SK-N-SH (cell line): ENCODE data around the gene KRT81. TPM values are rescaled to one million over a fixed set of nuclear protein-coding genes. Genes with fewer than 3 reads are reported as not detected.

Experiments
- CTCF ChIA-PET: fragments of 300-600, 350-600 bp; formaldehyde crosslinking; extraction: SDS; loops from one replicate; lab custom pipeline; 2021; lab: Yijun Ruan, JAX
- POLR2A ChIA-PET: fragments of 350-600 bp; sonication (Branson Sonifier 250); formaldehyde crosslinking; extraction: SDS; loops from one replicate; lab custom pipeline; 2020; ENCODE audit warnings: antibody characterized with exemption, inconsistent platforms; lab: Yijun Ruan, JAX
- DNase-seq: peaks from one replicate; pipeline ENCODE4 v3.0.0; 2012
- H2AFZ ChIP-seq: fragments of 200-600 bp; sonication (generic); 2 replicates; pipeline ENCODE4 v1.8.1; 2016; ENCODE audit warnings: antibody characterized with exemption, mild to moderate bottlenecking, low read depth
- H3F3A ChIP-seq: fragments of 200-600 bp; sonication (generic); replicated peaks from 2 replicates; pipeline ENCODE3; 2016; ENCODE audit warnings: antibody characterized with exemption, mild to moderate bottlenecking; ENCODE audit not compliant: insufficient read depth
- H3K27ac ChIP-seq, 2 experiments: fragments of 200-500 bp in 1 of 2; fragments of 200-600 bp in 1 of 2; sonication (Bioruptor generic) in 1 of 2; sonication (generic), shearing (Covaris generic) in 1 of 2; 2 replicates each; pipeline versions ENCODE4 v1.5.1 to v1.6.1; 2014 to 2016; ENCODE audit warnings: low read depth in 2 of 2, inconsistent platforms in 1 of 2, low read length in 1 of 2, mild to moderate bottlenecking in 1 of 2, mixed read lengths in 1 of 2
- H3K27me3 ChIP-seq: fragments of 200-600 bp; sonication (generic), shearing (Covaris generic); 2 replicates; pipeline ENCODE4 v1.6.1; 2016; ENCODE audit warnings: mixed run types; ENCODE audit not compliant: insufficient read depth
- H3K36me3 ChIP-seq, 2 experiments: fragments of 200-500 bp in 1 of 2; fragments of 200-600 bp in 1 of 2; sonication (Bioruptor generic) in 1 of 2; sonication (generic) in 1 of 2; replicated peaks in 1 of 2; 2 replicates each; pipeline versions ENCODE3 to v1.5.1; 2014 to 2016; ENCODE audit warnings: low read length in 1 of 2, mild to moderate bottlenecking in 1 of 2; ENCODE audit not compliant: insufficient read depth in 2 of 2, control insufficient read depth in 1 of 2
- H3K4me1 ChIP-seq, 2 experiments: fragments of 200-500 bp in 1 of 2; fragments of 200-600 bp in 1 of 2; sonication (Bioruptor generic) in 1 of 2; sonication (generic), shearing (Covaris generic) in 1 of 2; 2 replicates each; pipeline versions ENCODE4 v1.5.1 to v1.6.1; 2014 to 2016; ENCODE audit warnings: low read depth in 1 of 2, low read length in 1 of 2, mixed run types in 1 of 2; ENCODE audit not compliant: insufficient read depth in 2 of 2, control insufficient read depth in 1 of 2
- H3K4me2 ChIP-seq: fragments of 200-600 bp; sonication (generic), shearing (Covaris generic); 2 replicates; pipeline ENCODE4 v1.6.1; 2017; ENCODE audit warnings: mixed run types
- H3K4me3 ChIP-seq, 2 experiments: fragments of 200-500 bp in 1 of 2; fragments of 200-600 bp in 1 of 2; sonication (Bioruptor generic) in 1 of 2; sonication (generic), shearing (Covaris generic) in 1 of 2; 2 replicates each; pipeline versions ENCODE4 v1.5.1 to v1.8.1; 2014 to 2016; ENCODE audit warnings: low read depth in 2 of 2, inconsistent platforms in 1 of 2, low read length in 1 of 2, mild to moderate bottlenecking in 1 of 2, mixed read lengths in 1 of 2, moderate library complexity in 1 of 2
- H3K79me2 ChIP-seq: fragments of 200-600 bp; sonication (generic); 2 replicates; pipeline ENCODE4 v1.8.1; 2017; ENCODE audit warnings: mild to moderate bottlenecking; ENCODE audit not compliant: insufficient read depth
- H3K9ac ChIP-seq: fragments of 200-600 bp; sonication (generic); 2 replicates; pipeline ENCODE4 v1.6.1; 2017; ENCODE audit warnings: mixed run types
- H3K9me2 ChIP-seq: fragments of 200-600 bp; sonication (generic); 2 replicates; pipeline ENCODE4 v1.6.1; 2017; ENCODE audit warnings: mixed run types
- H3K9me3 ChIP-seq: fragments of 200-600 bp; sonication (generic); 2 replicates; pipeline ENCODE4 v1.6.1; 2017; ENCODE audit warnings: mixed run types, mild to moderate bottlenecking, moderate library complexity
- H4K20me1 ChIP-seq: fragments of 200-600 bp; sonication (generic); 2 replicates; pipeline ENCODE4 v1.6.1; 2017; ENCODE audit warnings: mild to moderate bottlenecking, mixed run types; ENCODE audit not compliant: insufficient read depth
- CTCF ChIP-seq: fragments of 200-600 bp; sonication (generic); IDR thresholded peaks from 2 replicates; pipeline ENCODE4 v1.6.1; 2017; ENCODE audit warnings: antibody characterized with exemption, mild to moderate bottlenecking, moderate library complexity
- EP300 ChIP-seq, 2 experiments: IDR thresholded peaks; 2 replicates each; pipeline versions ENCODE4 v1.4.0 to v1.6.1; 2012; ENCODE audit warnings: borderline replicate concordance in 1 of 2, low read depth in 1 of 2, low read length in 1 of 2
- EZH2phosphoT487 ChIP-seq: fragments of 200-600 bp; sonication (generic); IDR thresholded peaks from 2 replicates; pipeline ENCODE4 v1.6.1; 2017; ENCODE audit warnings: low read depth, mixed run types, mild to moderate bottlenecking, antibody characterized with exemption, moderate library complexity, borderline replicate concordance
- FOXJ3 ChIP-seq: sonication (generic); formaldehyde crosslinking; IDR thresholded peaks from 2 replicates; pipeline ENCODE4 v1.5.1; 2020; ENCODE audit warnings: mild to moderate bottlenecking, missing genetic modification reagents
- GATA2 ChIP-seq: sonication (generic); formaldehyde crosslinking; IDR thresholded peaks from 2 replicates; pipeline ENCODE4 v1.5.0; 2020; ENCODE audit warnings: mild to moderate bottlenecking, missing genetic modification reagents
- JUND ChIP-seq: IDR thresholded peaks from 2 replicates; pipeline ENCODE4 v1.4.0; 2012
- MAX ChIP-seq: IDR thresholded peaks from 2 replicates; pipeline ENCODE4 v1.4.0; 2012; ENCODE audit warnings: low read depth
- MEF2A ChIP-seq: IDR thresholded peaks from 2 replicates; pipeline ENCODE4 v1.4.0; 2012; ENCODE audit warnings: low read depth, borderline replicate concordance
- NRF1 ChIP-seq: IDR thresholded peaks from 2 replicates; pipeline ENCODE4 v1.6.1; 2012; ENCODE audit warnings: low read depth, mild to moderate bottlenecking, low read length
- POLR2AphosphoS5 ChIP-seq: IDR thresholded peaks from 2 replicates; pipeline ENCODE4 v1.6.1; 2012; ENCODE audit warnings: low read depth, low read length
- RCOR1 ChIP-seq: fragments of 150-350 bp; IDR thresholded peaks from 2 replicates; pipeline ENCODE4 v1.6.1; 2017; ENCODE audit warnings: antibody characterized with exemption, low read length
- REST ChIP-seq: IDR thresholded peaks from 2 replicates; pipeline ENCODE4 v1.6.1; 2012; ENCODE audit warnings: mild to moderate bottlenecking, low read depth, low read length, moderate library complexity
- RXRA ChIP-seq: IDR thresholded peaks from 2 replicates; pipeline ENCODE4 v1.4.0; 2012; ENCODE audit warnings: low read depth, mild to moderate bottlenecking, borderline replicate concordance
- SIN3A ChIP-seq: IDR thresholded peaks from 2 replicates; pipeline ENCODE4 v1.6.1; 2012; ENCODE audit warnings: low read depth, mild to moderate bottlenecking, low read length, moderate library complexity, borderline replicate concordance
- SMC3 ChIP-seq: IDR thresholded peaks from 2 replicates; pipeline ENCODE4 v1.6.1; 2012; ENCODE audit warnings: low read depth, low read length, improper control_type of control experiment
- TCF12 ChIP-seq: IDR thresholded peaks from 2 replicates; pipeline ENCODE4 v1.4.0; 2012
- USF2 ChIP-seq: fragments of 150-350 bp; IDR thresholded peaks from 2 replicates; pipeline ENCODE4 v1.6.1; 2017; ENCODE audit warnings: antibody characterized with exemption, low read length, low read depth, borderline replicate concordance
- ZBTB33 ChIP-seq: IDR thresholded peaks from 2 replicates; pipeline ENCODE4 v1.4.0; 2012; ENCODE audit warnings: low read depth, borderline replicate concordance
- WGBS: methylation state at CpG from one replicate; pipeline ENCODE4 v1.1.6; 2017; ENCODE audit warnings: low lambda C conversion rate; 5-methylcytosine and 5-hydroxymethylcytosine counted together
- polyA plus RNA-seq, 3 experiments: library from polyadenylated mRNA; depleted of rRNA; stranded (reverse); fragments of >200 nt; gene quantifications; 2 replicates each; pipeline ENCODE4 v1.2.3, GENCODE V29; 2012

Gene KRT81
- polyA plus RNA-seq, 1 of the 3 experiments (the other 2 are of a cell fraction): 1.9 TPM

GRCh38 chr12:52300796-52301691, 9.7 kb upstream of the KRT81 start:
- Histone ChIP-seq H3K9me2 (no peaks in the 10 kb centered on the region), H3K4me2 (no peak overlapping the region), H3K9me3 (no peaks in the 10 kb centered on the region), H3K4me3 (no peak overlapping the region), H3K9ac (no peak overlapping the region), H3K79me2 (no peaks in the 10 kb centered on the region), H2AFZ (no peak overlapping the region), H4K20me1 (no peaks in the 10 kb centered on the region), H3K27ac (no peak overlapping the region), H3F3A (no peaks in the 10 kb centered on the region), H3K4me1 (no peaks in the 10 kb centered on the region; a peak in 1 of 4 replicates), H3K27me3 (no peaks in the 10 kb centered on the region), H3K36me3 (no peaks in the 10 kb centered on the region)
- CTCF ChIA-PET: no interaction called here
- no peak for DNase-seq
- POLR2A ChIA-PET: no interaction called here
- TF ChIP-seq MEF2A: no peak
- TF ChIP-seq REST: peak; percentile 93
- TF ChIP-seq SMC3: no peak
- TF ChIP-seq USF2: no peak
- WGBS: 74% methylated on average over 13 of the region's 14 CpGs

GRCh38 chr12:52298677-52299190, 7.4 kb upstream of the KRT81 start:
- POLR2A ChIA-PET: no interaction called here
- WGBS: 38% methylated on average over 4 of the region's 4 CpGs
- Histone ChIP-seq H3K9ac (no peak overlapping the region), H3K9me2 (no peaks in the 10 kb centered on the region), H3K36me3 (no peaks in the 10 kb centered on the region), H3K79me2 (no peaks in the 10 kb centered on the region), H2AFZ (no peak overlapping the region), H3K27ac (no peak overlapping the region), H3K4me1 (no peaks in the 10 kb centered on the region; a peak in 1 of 4 replicates), H3K9me3 (no peaks in the 10 kb centered on the region), H3K27me3 (no peaks in the 10 kb centered on the region), H3K4me2 (no peak overlapping the region), H3F3A (no peaks in the 10 kb centered on the region), H4K20me1 (no peaks in the 10 kb centered on the region), H3K4me3 (no peak overlapping the region)
- CTCF ChIA-PET: interaction anchor here (1.0 to 1.9 kb wide), 4 partner anchors 10 to 20 kb away, joined by 3 to 4 read pairs (median 4); no protein-coding TSS in a partner anchor
- DNase-seq: no peak
- TF ChIP-seq POLR2AphosphoS5 (no peak), EZH2phosphoT487 (no peak), JUND (no peak), TCF12 (no peak), MAX (no peak), ZBTB33 (no peak), SIN3A (no peak), RCOR1 (no peak), NRF1 (no peak), RXRA (no peak), GATA2 (CRISPR knock-in tag) (no peak), EP300 (IDR thresholded peaks at IDR 0.05; ENCODE audit: borderline replicate concordance in 1 of 2, low read depth in 1 of 2, low read length in 1 of 2) (no peak), CTCF (no peak), FOXJ3 (CRISPR knock-in tag) (no peak)
